SJCRH30 (cell line): ENCODE data around the gene CIC. TPM values are rescaled to one million over a fixed set of nuclear protein-coding genes. Genes with fewer than 3 reads are reported as not detected.
A peak's percentile ranks its signal among the peaks of the same experiment; 100 is the strongest.
"Not testable (repeated sequence)": the region's sequence is repeated elsewhere in the genome, so short reads cannot be mapped to it uniquely, and the experiment has no call there.

ENCODE experiments used
- DNase-seq, 2 experiments: peaks; one replicate each; pipeline ENCODE4 v3.0.0-alpha.2; 2015 to 2020
- H3K27ac ChIP-seq: fragments of 250-450 bp; sonication (Bioruptor Pico); 2 replicates; pipeline ENCODE4 v1.5.1; 2020; ENCODE audit warnings: mild to moderate bottlenecking, moderate library complexity
- H3K27me3 ChIP-seq: fragments of 250-450 bp; sonication (Bioruptor Pico); 2 replicates; pipeline ENCODE4 v1.5.1; 2020; ENCODE audit warnings: mild to moderate bottlenecking, moderate library complexity
- H3K36me3 ChIP-seq: fragments of 250-450 bp; sonication (Bioruptor Pico); 2 replicates; pipeline ENCODE4 v1.5.1; 2020; ENCODE audit warnings: mild to moderate bottlenecking, moderate library complexity
- H3K4me1 ChIP-seq: fragments of 250-450 bp; sonication (Bioruptor Pico); 2 replicates; pipeline ENCODE4 v1.5.1; 2020; ENCODE audit warnings: mild to moderate bottlenecking, moderate library complexity
- H3K4me3 ChIP-seq: fragments of 250-450 bp; sonication (Bioruptor Pico); 2 replicates; pipeline ENCODE4 v1.5.1; 2020; ENCODE audit warnings: mild to moderate bottlenecking, moderate library complexity
- H3K9me3 ChIP-seq: fragments of 250-450 bp; sonication (Bioruptor Pico); replicated peaks from 2 replicates; pipeline ENCODE4 v1.5.1; 2020; ENCODE audit warnings: mild to moderate bottlenecking, moderate library complexity
- total RNA-seq: library from RNA; depleted of rRNA; stranded (reverse); fragments of >200 nt; shearing (Covaris generic); gene quantifications from 2 replicates; pipeline ENCODE4 v1.2.3, GENCODE V29; 2014

The CIC gene
- total RNA-seq, 1 experiment from 2014 or later: 21.5 TPM

DNA sequence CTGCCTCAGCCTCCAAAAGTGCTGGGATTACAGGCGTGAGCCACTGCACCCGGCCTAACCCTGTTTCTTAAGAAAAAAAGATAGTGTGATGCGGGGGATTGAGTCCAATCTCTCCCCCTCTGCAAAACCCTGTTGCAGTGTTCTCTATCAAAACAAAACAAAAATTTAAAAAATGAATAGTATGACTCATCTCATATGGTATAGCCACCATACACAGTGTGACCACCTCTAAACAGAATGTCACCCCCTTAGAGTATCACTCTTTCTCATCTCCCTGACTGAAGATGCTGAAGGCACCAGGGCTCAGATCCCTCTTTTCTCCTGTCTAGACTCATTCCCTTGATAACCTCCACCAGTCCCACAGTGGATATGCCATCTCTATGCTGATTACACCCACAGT is 7.3 kb upstream of the CIC start:
- Histone ChIP-seq H3K27ac (no peak overlapping the region), H3K36me3 (no peaks in the 10 kb centered on the region), H3K4me3 (no peak overlapping the region), H3K27me3 (no peaks in the 10 kb centered on the region), H3K4me1 (peaks cover under 1% of the 10 kb centered on the region; the same call in 1 of the 2 replicates), H3K9me3 (no peaks in the 10 kb centered on the region)
- no peak for DNase-seq

DNA sequence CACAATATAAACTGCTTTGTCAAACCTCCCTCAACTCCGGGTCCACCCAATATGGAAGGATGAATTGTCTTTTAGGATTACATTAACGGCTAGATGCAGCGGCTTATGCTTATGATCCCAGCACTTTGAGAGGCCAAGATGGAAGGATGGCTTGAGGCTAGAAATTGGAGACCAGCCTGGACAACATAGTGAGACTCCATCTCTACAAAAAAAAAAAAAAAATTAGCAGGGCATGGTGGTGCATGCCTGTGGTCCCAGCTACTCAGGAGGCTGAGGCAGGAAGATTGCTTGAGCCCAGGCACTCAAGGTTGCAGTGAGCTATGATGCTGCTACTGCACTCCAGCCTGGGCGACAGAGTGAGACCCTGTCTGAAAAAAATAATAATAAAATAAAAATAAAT is 2.9 kb upstream of the CIC start:
- not testable (repeated sequence) for H3K27ac ChIP-seq, H3K4me1 ChIP-seq, H3K36me3 ChIP-seq, H3K9me3 ChIP-seq, H3K27me3 ChIP-seq, H3K4me3 ChIP-seq, DNase-seq

DNA sequence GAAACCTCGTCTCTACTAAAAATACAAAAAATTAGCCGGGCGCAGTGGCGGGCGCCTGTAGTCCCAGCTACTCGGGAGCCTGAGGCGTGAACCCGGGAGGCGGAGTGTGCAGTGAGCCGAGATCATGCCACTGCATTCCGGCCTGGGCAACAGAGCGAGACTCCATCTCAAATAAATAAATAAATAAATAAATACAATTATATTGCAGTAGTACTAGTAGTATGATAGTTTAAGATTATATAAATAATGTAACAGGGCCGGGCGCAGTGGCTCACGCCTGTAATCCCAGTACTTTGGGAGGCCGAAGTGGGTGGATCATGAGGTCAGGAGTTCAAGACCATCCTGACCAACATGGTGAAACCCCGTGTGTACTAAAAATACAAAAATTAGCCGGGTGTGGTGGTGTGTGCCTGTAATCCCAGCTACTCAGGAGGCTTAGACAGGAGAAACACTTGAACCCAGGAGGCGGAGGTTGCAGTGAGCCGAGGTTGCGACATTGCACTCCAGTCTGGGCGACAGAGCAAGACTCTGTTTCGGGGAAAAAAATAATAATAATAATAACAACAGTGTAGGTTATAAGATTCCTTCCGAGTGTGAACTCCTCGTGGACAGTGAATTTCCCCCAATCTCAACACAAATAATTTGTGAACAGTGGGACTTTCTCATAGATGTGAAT is 2.0 kb upstream of the CIC start:
- H3K27ac ChIP-seq, H3K9me3 ChIP-seq, DNase-seq, H3K4me1 ChIP-seq, H3K27me3 ChIP-seq, H3K36me3 ChIP-seq, H3K4me3 ChIP-seq: not testable (repeated sequence)

DNA sequence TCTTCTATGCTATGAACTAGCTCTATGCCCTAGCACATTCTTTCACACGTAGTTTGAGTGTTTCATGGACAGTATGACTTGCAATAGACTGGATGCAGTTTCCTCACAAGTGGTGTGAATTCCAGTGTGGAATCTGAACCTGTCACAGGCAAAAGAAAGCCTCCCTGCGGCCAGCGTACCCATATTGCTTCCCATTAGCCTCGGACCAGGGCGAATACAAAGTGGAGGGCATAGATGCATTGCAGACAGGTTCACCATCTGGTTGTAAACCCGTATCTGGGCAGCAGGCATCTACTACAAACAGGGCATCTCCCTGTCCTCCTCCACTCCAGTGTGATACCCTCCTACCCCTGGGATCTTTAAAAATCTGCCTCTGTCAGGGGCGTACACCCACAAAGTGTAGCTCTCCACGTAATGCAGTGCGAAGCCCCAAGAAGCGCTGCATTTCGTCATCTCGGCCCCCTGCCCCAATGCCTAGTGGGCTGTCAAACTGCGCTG is 1.4 kb upstream of the CIC start:
- Histone ChIP-seq H3K4me3 (peak overlapping the region; percentile 94), H3K4me1 (peaks cover 9% of the 10 kb centered on the region; the same call in 1 of the 2 replicates), H3K9me3 (no peaks in the 10 kb centered on the region), H3K36me3 (no peaks in the 10 kb centered on the region), H3K27me3 (no peaks in the 10 kb centered on the region), H3K27ac (peak overlapping the region; percentile 100)
- DNase-seq: no peak

DNA sequence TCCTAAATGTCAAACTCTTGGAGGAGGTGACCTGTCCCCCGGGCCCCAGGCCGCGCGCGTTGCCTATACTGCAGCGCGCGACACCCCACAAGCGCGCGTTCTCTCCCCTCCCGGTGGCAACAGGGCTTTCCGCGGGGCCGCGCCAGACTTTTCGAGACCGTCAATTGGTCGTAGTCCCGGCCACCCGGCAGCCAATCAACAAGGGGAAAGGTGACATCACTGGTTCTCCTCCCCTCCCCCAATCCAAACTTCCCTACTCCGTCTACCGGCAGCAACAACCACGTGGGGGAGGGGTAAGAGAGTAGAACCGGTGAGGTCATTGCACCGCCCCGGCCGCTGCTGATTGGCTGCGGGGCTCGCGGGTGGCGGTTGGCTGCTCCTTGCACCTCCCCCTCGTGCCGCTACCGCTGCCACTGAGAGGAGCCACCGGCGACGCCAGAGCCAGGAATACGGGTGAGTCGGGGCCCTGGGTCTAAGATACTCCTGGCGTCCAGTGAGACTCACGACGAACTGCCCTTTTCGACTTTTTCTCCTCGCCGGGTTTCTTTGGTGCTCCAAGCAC is 829 bp upstream of the CIC start:
- peak; percentile 99 to 100 for DNase-seq
- Histone ChIP-seq H3K9me3 (no peaks in the 10 kb centered on the region), H3K27ac (peak overlapping the region; percentile 100), H3K27me3 (no peaks in the 10 kb centered on the region), H3K4me1 (peaks cover 9% of the 10 kb centered on the region; the same call in 1 of the 2 replicates), H3K36me3 (no peaks in the 10 kb centered on the region), H3K4me3 (peak overlapping the region; percentile 94)

DNA sequence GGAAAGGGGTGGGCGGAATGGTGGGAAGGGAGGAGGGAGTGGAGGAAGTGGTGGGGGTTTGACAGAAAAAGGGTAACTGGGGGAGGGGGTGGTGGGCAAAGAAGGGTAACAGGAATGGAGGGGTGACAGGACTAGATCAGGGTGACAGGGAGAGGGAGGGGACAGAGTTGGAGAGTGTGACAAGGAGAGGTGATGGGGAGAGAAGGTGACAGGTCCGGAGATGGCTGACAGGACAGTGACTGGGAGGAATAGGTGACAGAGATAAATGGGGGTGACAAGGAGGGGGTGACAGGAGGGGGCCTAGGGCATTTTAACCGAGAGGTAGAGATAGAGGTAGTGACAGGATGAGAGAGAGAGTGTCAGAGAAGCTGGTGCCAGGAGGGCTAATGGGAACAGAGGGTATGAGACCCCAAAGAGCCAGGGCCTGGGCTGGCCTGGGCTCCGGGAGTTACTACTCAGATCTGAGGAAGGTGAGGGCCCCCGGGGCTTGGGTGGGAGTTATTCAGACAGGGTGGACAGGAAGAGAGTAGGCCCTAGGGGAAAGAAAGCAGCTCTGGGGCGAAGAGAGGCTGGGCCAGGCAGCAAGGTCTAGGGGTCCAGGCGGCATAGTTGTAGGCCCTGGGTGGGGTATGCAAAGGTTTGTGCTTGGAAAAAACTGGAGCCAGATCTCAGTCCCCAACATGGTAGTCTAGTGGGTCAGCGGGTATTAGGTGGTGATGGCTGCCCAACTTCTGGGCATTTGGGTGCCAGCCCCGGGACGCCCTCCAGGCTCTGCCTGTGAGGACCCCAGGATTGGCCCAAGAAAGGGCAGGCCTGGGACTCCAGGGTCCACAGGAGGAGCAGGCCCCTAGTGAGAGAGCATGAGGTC is 660 bp downstream of the CIC start:
- no peak for DNase-seq
- Histone ChIP-seq H3K36me3 (0 out of 2 replicates have a peak, but pooled peaks cover 3% of the 10 kb centered on the region), H3K27me3 (no peaks in the 10 kb centered on the region), H3K27ac (no peak overlapping the region), H3K4me3 (peak overlapping the region; percentile 94), H3K9me3 (no peaks in the 10 kb centered on the region), H3K4me1 (peaks cover 9% of the 10 kb centered on the region; the same call in 1 of the 2 replicates)

DNA sequence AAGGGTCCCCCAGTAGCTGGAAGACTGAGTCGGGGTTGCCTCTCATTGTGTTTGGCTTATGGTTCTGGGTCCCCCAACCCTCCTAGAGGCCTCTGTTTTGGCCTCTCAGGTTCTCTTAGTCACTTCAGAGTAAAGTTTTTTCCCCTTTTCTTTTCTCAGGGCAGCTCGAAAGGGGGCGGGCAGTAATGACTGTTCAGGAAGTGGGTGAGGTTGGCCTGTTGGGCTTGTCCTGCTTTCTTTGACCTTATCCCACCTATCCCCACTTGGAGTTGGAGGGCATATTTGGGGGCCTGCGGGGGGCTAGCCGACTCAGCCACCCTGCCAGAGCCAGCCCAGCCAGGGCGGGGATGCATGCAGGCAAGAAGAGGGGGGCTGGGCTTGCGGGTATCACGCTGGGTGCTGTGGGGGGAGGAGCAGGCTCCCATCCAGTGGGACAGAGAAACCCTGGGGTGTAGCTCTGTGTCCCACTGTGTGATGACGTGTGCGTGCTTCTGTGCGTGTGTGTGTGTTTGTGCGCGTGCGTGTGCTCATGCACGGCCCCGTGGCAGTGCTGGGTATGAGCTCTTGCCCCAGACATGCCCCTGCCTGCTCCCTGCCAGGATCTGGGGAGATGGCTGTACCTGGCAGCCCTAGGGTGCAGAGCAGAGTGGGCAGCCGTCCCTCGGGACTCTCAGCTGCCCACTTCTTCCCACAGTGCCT is 1.4 kb downstream of the CIC start:
- Histone ChIP-seq H3K27ac (no peak overlapping the region), H3K4me3 (peak overlapping the region; percentile 94), H3K9me3 (no peaks in the 10 kb centered on the region), H3K4me1 (peaks cover 9% of the 10 kb centered on the region; the same call in 1 of the 2 replicates), H3K36me3 (0 out of 2 replicates have a peak, but pooled peaks cover 5% of the 10 kb centered on the region), H3K27me3 (no peaks in the 10 kb centered on the region)
- DNase-seq: no peak

DNA sequence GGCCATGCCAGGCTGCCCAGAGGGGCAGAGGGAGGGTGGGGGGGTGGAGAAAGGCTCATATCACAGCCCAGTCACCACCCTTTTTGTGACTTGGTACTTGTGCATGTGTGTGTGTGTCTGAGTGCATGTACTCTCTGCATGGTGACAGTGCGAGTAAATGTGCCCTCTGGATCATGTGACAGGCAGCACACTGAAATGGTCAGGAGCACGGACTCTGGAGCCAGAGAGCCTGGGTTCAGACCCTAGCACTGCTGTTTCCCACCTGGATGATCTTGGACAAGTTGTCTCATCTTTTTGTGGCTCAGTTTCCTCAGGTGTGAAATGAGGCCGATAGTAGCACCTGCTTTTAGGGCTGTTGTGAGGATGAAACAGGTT is 2.0 kb downstream of the CIC start:
- Histone ChIP-seq H3K27ac (no peak overlapping the region), H3K4me1 (peaks cover 9% of the 10 kb centered on the region; the same call in 1 of the 2 replicates), H3K4me3 (no peak overlapping the region), H3K27me3 (no peaks in the 10 kb centered on the region), H3K9me3 (no peaks in the 10 kb centered on the region), H3K36me3 (0 out of 2 replicates have a peak, but pooled peaks cover 5% of the 10 kb centered on the region)
- no peak for DNase-seq

DNA sequence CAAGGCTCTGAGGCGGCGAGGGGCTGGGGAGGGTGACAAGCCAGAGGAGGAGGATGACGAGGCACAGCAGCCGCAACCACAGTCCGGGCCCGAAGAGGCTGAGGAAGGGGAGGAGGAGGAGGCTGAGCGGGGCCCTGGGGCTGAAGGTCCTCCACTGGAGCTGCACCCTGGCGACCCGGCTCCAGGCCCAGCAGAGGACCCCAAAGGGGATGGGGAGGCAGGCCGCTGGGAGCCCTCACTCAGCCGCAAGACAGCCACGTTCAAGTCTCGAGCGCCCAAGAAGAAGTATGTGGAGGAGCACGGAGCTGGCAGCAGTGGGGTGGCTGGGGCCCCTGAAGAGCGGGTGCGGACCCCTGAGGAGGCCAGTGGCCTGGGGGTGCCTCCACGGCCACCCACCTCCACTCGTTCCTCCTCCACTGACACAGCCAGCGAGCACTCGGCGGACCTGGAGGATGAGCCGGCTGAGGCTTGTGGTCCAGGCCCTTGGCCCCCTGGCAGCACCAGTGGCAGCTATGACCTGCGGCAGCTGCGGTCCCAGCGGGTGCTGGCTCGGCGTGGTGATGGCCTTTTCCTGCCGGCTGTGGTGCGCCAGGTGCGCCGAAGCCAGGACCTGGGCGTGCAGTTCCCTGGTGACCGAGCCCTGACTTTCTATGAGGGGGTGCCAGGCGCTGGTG is 2.9 kb downstream of the CIC start:
- Histone ChIP-seq H3K4me3 (no peak overlapping the region), H3K27me3 (no peaks in the 10 kb centered on the region), H3K4me1 (peaks cover 9% of the 10 kb centered on the region; the same call in 1 of the 2 replicates), H3K27ac (no peak overlapping the region), H3K9me3 (no peaks in the 10 kb centered on the region), H3K36me3 (0 out of 2 replicates have a peak, but pooled peaks cover 5% of the 10 kb centered on the region)
- DNase-seq: no peak

DNA sequence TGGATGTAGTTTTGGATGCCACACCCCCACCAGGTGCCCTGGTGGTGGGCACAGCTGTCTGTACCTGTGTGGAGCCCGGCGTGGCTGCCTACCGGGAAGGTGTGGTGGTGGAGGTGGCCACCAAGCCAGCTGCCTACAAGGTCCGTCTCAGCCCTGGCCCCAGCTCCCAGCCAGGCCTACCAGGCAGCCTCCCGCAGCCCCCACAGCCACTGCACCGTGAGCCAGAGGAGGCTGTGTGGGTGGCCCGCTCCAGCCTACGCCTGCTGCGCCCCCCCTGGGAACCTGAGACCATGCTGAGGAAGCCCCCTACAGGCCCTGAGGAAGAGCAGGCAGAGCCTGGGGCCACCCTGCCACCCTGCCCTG is 3.5 kb downstream of the CIC start:
- peaks cover 9% of the 10 kb centered on the region for H3K4me1 ChIP-seq
- H3K4me3 ChIP-seq: no peak overlapping the region
- 0 out of 2 replicates have a peak, but pooled peaks cover 5% of the 10 kb centered on the region for H3K36me3 ChIP-seq
- no peaks in the 10 kb centered on the region for H3K9me3 ChIP-seq
- H3K27me3 ChIP-seq: no peaks in the 10 kb centered on the region
- H3K27ac ChIP-seq: no peak overlapping the region
- DNase-seq: no peak

DNA sequence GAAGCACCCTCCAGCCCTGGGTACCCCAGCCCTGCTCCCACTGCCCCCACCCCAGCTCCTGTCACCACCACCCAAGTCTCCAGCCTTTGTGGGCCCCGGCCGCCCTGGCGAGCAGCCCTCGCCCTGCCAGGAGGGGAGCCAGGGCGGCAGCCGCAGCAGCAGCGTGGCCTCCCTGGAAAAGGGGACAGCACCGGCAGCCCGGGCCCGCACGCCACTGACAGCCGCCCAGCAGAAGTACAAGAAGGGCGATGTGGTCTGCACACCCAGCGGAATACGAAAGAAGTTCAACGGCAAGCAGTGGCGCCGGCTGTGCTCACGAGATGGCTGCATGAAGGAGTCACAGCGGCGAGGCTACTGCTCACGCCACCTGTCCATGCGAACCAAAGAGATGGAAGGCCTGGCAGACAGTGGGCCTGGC is 3.9 kb downstream of the CIC start:
- no peaks in the 10 kb centered on the region for H3K27me3 ChIP-seq
- 0 out of 2 replicates have a peak, but pooled peaks cover 5% of the 10 kb centered on the region for H3K36me3 ChIP-seq
- DNase-seq: no peak
- H3K9me3 ChIP-seq: no peaks in the 10 kb centered on the region
- no peak overlapping the region for H3K4me3 ChIP-seq
- H3K4me1 ChIP-seq: peaks cover 13% of the 10 kb centered on the region
- no peak overlapping the region for H3K27ac ChIP-seq

DNA sequence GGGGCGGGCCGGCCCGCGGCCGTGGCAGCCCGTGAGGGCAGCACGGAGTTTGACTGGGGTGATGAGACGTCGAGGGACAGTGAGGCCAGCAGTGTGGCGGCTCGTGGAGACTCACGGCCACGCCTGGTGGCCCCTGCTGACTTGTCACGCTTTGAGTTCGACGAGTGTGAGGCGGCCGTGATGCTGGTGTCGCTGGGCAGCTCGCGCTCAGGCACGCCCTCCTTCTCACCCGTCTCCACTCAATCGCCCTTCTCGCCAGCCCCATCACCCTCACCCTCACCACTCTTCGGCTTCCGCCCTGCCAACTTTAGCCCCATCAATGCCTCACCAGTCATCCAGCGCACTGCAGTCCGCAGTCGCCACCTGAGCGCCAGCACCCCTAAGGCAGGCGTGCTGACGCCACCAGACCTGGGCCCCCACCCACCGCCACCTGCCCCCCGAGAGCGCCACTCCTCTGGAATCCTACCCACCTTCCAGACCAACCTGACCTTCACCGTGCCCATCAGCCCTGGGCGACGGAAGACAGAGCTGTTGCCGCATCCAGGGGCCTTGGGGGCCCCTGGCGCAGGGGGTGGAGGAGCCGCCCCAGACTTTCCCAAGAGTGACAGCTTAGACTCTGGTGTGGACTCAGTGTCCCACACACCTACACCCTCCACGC is 4.5 kb downstream of the CIC start:
- no peak for DNase-seq
- Histone ChIP-seq H3K4me3 (no peak overlapping the region), H3K4me1 (peaks cover 18% of the 10 kb centered on the region), H3K27ac (no peak overlapping the region), H3K27me3 (no peaks in the 10 kb centered on the region), H3K36me3 (0 out of 2 replicates have a peak, but pooled peaks cover 5% of the 10 kb centered on the region), H3K9me3 (no peaks in the 10 kb centered on the region)

DNA sequence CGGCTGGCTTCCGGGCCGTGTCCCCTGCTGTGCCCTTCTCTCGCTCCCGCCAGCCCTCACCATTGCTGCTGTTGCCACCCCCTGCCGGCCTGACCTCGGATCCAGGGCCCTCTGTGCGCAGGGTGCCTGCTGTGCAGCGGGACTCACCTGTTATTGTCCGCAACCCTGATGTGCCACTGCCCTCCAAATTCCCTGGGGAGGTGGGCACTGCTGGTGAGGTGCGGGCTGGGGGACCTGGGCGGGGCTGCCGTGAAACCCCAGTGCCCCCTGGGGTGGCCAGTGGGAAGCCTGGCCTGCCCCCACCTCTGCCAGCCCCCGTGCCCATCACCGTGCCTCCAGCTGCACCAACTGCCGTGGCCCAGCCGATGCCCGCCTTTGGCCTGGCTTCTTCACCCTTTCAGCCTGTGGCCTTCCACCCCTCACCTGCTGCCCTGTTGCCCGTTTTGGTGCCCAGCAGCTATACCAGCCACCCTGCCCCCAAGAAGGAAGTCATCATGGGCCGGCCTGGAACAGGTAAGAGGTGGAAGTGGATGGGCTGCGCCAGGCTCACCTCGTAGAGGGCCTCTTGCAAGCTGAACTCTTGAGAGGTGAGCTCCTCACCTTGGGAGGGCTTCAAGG is 5.1 kb downstream of the CIC start:
- Histone ChIP-seq H3K36me3 (0 out of 2 replicates have a peak, but pooled peaks cover 5% of the 10 kb centered on the region), H3K27ac (no peak overlapping the region), H3K4me1 (peaks cover 25% of the 10 kb centered on the region), H3K4me3 (no peak overlapping the region), H3K9me3 (no peaks in the 10 kb centered on the region), H3K27me3 (no peaks in the 10 kb centered on the region)
- no peak for DNase-seq
